HS-27A (cell line): ENCODE measurements around the gene DYNC2H1.
"Not testable (repeated sequence)": the region's sequence is repeated elsewhere in the genome, so short reads cannot be mapped to it uniquely, and the experiment has no call there.

ENCODE experiments used
- DNase-seq: peaks from one replicate; pipeline ENCODE4 v3.0.0-alpha.2; 2012; ENCODE audit warnings: low read depth, missing footprints

The DYNC2H1 gene

DNA sequence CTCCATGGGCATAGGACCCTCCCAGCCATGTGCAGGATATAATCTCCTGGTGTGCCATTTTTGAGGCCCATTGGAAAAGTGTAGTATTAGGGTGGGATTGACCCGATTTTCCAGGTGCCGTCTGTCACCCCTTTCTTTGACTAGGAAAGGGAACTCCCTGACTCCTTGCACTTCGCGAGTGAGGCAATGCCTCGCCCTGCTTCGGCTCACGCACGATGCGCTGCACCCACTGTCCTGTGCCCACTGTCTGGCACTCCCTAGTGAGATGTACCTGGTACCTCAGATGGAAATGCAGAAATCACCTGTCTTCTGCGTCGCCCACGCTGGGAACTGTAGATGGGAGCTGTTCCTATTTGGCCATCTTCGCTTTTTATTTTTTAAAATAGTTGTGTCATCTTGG, 32.8 kb downstream of the DYNC2H1 start:
- not testable (repeated sequence) for DNase-seq

DNA sequence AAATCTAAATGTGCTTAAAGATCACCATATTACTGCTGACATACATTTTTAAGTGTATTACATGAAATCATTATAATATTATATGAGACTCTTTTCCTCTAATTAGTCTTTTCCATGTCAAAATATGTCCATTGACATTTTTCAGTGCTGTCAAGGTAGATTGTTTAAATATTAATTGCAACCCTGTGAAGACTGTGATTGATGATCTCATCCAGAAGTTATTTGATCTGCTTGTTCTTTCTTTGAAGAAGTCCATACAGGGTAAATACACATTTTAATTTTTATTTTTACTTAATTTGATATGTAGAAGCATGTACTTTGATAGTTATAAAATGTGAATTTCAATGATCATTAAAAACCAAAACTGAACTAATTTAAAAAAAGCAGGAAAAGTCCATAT, 38.4 kb downstream of the DYNC2H1 start:
- DNase-seq: no peak

DNA sequence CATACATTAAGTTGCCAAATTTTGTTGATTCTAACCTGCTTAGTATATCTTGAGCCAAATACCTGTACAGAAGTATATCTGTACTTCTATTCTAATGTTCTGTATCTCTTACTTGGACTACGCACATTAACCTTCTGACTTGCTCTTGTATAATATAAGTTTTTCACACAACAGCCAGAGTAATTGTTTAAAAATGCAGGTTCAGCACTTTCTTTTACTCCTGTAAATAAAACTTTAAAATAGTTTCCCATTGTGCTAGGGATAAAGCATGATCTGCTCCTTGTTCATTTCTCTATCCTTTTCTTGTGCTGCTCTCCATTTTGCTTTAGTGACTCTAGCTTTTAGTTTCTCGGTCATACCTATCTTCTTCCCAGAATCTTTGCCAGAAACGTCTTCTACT, 48.3 kb downstream of the DYNC2H1 start:
- DNase-seq: no peak

DNA sequence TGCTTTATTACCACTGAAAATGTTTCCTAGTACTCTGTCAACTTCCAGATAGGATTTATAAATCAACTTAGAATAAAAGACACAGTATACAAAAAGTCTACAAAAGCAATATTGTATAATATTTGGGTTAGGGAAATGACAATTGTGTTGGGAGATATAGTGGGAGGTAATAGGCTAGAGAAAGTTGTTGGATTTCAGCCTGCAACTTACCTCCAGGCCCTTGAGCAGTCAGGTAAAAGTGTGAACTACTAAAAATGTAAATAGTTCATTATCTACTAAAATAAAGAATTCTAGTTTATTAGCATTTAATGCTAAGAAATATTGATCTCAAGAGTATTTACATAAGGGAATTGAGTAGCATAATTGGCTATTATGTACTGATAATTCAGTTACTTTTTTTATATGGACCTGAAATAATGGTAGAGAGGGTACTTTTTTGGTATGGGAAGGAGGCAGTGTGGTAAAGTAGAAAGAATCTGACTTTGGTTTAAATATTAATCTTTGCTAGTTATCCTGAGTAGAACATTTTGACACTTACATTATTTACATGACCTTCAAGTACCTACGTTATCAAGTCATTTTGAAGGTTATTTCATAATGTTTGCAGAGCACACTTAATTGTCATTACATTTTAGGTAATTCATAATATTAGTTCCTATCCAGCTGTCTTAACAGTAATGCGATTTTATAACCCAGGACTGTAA, 55.0 kb downstream of the DYNC2H1 start:
- no peak for DNase-seq

DNA sequence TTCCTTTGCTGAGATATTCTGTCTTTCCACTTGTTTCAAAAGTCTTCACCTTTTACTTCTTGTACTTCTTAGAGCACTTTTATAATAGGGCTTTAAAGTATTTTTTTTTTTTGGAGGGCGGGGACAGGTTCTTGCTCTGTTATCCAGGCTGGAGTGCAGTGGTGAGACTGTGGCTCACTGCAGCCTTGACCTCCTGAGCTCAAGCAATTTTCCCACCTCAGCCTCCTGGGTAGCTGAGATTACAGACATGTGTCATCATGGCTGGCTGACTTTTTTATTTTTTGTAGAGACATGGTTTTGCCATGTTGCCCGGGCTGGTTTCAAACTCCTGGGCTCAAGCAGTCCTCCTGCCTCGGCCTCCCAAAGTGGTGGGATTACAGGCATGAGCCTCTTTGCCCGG, 57.9 kb downstream of the DYNC2H1 start:
- no peak for DNase-seq

DNA sequence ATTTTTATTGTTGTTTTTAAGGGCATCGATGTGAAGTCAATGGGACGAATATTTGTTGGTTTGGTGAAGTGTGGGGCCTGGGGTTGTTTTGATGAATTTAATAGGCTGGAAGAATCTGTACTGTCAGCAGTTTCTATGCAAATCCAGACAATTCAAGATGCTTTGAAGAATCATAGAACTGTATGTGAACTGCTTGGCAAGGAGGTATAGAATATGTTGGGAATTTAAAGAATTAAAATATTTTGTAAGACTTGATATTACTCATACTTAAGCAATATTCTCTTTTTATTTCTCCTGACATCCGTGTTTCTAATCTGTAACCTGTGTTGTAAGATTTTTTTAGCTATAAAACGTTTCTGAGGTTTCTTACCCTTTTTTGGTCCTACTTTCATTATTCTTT, 61.6 kb downstream of the DYNC2H1 start:
- DNase-seq: no peak

DNA sequence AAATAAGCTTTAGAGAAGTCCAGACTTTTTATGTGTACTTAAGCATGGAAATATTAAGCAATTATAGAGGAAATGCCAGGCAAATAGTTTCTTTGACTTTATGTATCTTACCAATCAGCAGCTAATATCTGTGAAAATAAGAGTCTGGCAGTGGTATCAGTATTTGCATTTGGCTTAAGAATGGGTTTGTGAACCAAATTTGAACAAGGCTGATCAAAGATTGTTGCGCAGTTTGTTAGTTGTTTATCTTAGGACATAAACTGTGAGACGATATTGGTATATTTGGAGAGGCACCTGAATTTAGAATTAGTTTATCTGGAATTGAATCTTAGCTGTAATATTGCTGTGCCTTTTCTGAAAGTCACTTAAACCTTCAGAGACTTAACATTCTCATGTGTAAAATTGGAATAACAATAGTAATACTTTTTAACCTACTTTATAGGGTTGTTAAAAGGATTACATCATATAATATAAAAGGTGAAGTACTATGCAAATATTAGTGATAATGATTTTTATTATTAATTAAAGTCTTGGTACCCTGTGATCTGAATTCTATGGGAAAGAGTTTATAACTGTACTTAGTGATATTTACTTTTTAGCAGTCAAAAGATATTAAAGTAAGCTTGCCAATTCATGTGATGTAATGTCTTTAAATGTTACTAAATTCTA, 66.4 kb downstream of the DYNC2H1 start:
- no peak for DNase-seq

DNA sequence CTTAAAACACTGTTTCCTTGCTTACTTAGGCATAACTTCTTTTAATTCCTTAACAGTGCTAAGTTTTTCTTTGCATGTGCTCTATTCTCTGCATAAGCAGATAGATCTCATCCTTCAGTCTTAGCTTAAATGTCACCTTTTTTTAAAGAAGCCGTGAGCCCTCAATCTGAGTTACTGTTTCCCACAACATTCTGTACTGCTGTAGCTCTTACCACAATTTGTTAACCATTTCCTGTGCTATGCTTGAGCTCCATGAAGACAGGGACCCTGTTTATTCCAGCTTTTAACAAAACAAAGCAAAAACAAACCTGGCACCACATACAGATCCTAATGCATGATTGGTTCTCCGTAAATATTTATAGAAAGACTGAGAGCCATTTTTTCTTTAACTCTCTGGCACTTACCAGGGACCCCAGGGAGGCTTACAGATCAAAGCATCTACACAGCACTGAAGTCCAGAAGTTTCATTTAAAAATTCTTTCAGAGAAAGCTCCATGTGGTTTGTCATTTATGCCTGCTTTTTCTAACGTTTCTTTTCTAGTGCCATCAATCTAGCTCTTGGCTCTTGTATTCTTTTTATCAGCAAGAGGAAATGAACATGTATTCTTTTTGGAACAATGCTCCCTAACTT, 74.9 kb downstream of the DYNC2H1 start:
- no peak for DNase-seq

DNA sequence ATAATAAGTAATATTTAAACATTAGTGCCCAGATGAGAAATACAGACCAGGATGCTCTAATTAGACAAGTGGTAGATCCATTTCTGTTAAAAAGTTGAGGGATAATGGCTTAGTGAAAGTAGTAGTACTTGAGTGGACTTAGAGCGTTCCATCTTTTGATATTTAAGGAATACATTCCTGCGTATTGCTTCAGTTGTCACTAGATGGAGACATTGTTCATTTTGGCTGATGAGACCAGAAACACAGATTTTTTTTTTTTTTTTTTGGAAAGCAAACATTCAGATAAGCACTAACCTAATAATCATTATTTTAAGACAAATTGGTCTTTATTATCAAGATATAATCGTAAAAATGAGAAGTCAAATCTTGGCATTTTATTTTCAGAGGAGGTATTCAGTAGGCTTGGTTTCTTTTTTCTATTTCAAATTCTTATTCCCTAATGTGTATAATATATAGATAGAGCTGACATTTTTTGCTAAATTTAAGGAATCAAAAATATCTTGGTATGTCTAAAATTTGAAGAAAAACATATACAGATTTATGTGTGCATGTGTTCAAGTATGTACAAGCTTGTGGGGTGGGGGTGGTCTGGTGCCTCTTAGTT, 92.9 kb downstream of the DYNC2H1 start:
- no peak for DNase-seq

DNA sequence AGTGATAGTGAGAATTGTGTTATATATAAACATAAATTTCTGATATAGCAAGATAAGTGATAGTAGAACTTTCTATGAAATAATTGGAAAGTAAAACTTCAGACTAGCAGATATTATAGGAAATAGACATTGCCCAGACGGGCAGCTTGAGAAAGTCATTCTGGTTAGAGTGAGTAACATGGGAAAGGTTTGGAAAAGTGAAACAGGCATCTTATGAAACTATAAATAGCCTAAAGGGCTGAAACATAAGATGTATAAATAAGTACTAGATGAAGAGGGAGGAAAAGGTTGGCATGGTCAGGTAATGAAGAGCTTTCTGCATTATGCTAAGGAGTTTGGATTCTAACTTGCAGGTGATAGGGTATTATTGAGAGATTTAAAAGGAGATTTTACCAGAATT, 101.3 kb downstream of the DYNC2H1 start:
- no peak for DNase-seq

DNA sequence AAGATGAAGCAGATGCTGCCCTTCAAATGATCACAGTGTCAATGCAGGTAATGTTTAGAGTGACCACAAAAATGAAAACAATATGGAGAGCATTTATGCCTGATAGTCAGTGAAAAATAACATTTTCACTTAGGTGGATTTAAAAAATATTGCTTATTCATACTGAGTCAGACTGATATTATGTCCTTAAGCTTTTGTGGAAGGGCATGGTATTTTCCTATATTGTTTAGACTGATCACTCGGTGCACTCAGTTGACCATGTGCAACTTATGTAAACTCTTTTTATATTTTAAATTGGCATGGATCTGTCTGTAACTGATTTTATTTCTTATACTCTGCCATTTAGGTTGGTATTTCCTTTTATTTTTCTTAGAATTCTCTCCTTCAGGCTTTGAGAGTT, 106.6 kb downstream of the DYNC2H1 start:
- no peak for DNase-seq

DNA sequence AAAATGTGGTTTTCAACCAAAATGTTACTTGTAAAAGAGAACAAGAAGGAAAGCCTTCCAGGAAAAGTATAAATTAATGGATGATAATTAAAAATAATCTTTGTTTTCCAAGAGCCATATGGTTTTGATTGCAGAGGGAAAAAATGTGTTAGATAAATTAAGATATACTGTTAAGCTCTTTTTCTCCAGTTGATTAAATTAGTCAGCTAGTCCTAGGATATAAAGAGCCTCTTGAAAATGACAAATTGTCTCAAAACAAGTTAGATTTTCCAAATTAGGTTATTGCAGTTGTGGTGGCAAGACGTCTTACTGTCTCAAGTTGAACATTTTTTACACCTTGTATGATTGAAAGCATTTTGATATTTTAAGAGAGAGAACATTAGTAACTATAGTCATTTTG, 110.9 kb downstream of the DYNC2H1 start:
- DNase-seq: no peak

DNA sequence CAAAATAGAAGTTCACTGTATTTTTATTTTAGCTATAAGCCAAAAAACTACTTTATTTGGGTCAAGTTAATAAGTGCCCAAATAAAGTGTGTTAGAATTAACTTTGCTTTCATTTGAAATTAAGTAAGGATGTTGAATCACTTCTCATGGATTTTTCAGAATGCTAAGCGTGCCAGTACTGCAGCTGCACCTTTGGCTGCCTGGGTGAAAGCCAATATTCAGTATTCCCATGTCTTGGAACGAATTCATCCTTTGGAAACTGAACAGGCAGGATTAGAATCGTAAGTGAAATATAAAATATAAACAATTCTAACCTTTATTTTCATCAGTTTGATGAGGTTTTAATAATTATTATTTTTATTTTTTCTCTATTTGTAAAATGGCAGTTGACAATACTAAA, 113.6 kb downstream of the DYNC2H1 start:
- no peak for DNase-seq

DNA sequence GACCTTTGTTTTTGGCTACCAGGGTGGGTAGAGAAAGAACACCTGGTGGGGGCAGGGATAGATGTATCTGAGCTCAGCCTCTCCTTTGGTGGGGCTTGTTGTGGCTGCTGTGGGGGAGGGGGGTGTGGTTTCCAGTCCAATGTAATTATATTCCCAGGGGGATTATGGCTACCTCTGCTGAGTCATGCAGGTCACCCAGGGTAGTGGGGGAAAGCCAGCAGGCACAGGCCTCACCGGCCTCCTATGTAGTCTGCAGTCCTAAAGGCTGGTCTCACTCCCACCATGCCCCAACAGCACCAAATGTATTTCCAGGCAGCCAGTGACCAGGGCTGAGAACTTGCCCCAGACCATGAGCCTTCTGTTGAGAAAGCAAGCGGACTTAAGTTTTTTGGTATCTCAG, 119.6 kb downstream of the DYNC2H1 start:
- DNase-seq: no peak

DNA sequence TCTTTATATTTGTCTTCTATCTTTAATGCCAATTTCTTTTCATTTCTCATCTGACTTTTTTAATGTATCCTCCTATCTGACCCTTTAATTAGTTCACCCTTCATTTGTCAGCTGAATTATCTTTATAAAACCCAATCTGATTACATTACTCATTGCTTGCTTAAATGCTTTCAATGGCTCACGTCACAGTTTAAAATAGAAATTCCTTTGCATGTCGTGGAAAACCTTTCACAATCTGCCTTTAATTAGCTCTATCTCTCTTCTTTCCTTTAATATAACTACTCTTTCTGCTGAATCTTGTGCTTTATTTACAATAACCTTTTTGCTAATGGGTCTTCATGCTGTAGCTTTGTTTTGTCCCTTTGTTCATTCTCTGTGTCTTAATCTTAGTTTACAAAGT, 125.7 kb downstream of the DYNC2H1 start:
- DNase-seq: no peak

DNA sequence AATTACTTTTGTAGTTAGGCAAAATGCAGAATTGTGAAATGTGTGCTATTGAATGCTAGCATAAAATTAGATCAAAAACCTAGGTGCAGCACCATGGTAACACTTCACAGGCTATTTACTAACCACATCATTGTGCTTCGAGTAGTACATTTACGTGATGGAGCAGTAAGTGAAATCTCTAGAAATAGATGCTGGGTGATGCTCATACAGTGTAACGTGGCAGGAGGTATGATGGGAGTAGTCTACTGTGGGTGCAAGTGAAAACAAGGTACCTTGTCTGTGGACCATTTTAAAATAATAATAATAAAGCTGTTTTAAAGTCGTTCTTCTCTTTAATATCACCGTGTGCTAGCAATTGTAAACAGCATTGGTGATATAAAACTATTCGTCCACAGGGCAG, 132.3 kb downstream of the DYNC2H1 start:
- no peak for DNase-seq

DNA sequence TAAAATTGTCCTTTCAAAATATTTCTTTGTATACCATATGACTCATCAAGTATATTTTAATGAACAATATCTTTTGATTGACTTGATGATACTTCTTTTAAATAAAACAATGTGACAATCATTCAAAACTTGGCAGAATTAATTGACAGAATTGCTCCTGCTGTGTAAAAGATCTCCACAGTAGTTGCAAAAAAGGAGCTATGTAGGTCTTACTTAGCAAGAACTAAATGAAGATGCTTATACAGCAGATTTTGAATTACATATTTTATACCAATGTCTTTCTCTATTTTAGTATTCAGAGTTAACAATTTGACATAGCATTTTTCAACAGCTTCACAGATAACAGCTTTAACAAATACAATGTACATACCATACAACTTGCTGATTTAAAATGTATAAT, 144.9 kb downstream of the DYNC2H1 start:
- DNase-seq: no peak

DNA sequence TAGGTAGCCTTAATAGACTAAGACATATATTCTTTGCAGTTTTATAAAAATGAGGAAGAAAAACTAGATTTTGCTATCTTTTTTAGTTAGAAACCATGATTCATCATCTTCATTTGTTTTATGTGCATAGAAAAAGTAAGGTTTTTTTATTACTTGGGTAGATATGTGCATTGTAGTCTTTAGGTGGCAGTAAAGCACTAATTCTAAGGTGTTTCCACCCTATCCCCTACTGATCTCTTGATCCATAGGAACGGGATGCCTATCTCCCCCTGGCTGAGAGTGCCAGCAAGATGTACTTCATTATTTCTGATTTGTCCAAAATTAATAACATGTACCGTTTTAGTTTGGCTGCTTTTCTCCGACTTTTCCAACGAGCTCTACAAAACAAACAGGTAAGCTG, 148.1 kb downstream of the DYNC2H1 start:
- no peak for DNase-seq

DNA sequence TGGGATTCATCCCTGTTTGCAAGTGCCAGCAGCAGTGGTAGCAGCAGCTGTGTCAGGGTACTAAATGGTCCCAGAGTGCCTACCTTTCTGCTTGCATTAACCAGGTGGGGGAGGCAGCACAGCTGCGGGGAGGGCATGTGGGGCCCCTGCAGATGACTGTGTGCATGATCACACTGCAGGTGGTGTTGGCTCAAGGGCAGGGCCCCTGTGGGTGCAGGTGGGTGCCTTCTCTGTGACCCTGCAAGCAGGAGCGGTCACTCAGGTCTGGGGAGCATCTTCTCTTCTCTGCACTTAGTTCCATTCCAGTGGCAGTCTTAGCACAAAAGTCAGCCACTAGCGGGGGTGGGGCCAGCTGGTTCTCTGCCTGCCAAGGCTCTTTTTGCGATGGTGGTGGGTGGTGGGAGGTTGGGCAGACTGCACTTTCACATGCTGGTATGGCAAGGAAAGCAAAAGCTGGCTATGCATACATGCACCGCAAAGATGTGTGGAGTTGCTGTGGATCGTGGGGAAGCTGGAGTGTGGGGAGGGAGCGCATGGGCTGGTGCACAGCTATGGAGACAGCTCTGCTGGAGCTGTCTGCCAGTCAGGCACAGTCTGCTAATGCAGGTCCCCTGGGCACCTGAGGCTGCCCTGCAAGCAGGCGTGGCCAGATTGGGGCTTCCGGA, 157.1 kb downstream of the DYNC2H1 start:
- no peak for DNase-seq

DNA sequence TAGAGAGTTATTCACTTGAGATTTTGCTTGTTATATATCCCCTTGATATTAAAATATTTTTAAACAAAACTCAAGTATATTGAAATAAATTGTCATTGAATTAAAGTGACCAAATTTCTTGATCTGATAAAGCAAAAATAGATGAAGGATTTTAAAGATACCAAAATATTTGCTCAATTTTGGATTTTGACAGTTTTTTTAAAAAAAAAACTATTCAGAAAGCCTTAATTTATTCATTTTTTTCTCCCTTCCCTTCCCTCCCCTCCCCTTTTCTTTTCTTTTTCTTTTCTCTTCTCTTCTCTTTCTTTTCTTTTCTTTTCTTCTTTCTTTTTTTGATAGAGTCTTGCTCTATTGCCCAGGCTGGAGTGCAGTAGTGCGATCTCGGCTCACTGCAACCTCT, 163.7 kb downstream of the DYNC2H1 start:
- DNase-seq: no peak

DNA sequence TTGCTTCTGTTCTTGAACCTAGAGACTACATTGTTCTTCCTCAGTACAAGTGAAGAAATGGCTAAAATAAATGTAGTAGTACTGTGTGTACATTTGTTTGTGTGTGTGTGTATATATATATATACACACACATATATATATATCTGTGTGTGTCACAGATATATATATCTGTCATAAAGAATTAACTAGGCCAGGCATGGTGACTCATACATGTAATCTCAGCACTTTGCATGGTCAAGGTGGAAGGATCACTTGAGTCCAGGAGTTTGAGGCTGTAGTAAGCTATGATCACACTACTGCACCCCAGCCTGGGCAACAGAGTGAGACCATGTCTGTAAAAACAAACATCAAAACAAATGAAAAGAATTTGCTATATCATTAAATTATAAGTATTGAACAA, 164.8 kb downstream of the DYNC2H1 start:
- no peak for DNase-seq

DNA sequence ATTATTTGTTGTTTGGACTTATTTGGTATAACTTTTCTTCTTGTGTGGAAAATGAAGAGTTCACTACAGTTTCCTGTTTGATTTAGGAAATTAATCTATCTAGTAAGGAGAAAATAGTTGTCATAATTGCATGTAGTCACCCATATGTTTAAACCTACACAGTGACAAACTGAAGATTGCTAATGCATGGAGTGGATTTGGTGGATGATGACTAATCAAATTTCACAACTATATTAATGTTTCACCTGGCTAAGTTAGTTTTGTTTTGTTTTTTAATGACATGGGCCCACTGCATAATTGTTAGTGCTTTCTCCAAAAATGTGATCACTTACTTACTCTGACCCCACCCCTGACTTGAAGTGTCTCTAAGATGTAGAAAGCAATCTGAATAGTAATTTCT, 170.6 kb downstream of the DYNC2H1 start:
- no peak for DNase-seq

DNA sequence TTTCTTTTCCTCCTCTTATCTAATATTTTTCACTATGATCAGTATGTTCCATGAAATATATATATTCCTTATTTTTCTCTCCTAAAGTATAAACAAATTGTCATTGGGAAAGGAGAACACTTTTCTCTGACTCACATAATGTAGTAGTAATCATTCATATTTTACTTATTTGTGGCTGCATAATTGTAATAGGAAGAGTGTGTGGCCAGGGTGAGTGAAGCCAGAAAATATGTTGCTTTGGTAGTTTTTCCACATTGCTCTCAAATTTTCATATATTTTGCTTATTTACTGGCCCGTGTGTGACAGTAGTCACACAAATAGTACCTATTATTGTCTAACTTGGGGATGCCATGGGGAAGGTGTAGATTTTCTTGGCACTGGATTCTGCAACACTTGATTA, 172.1 kb downstream of the DYNC2H1 start:
- no peak for DNase-seq
